GM19455 (cell line): ENCODE measurements around the gene OAF.
A peak's percentile ranks its signal among the peaks of the same experiment; 100 is the strongest.
"Not testable (repeated sequence)": the region's sequence is repeated elsewhere in the genome, so short reads cannot be mapped to it uniquely, and the experiment has no call there.

Experiments
- ATAC-seq: cut with Tn5 transposase; IDR thresholded peaks from one replicate; pipeline ENCODE4 v1.9.1; 2021; ENCODE audit not compliant: unreplicated experiment

Gene OAF

DNA sequence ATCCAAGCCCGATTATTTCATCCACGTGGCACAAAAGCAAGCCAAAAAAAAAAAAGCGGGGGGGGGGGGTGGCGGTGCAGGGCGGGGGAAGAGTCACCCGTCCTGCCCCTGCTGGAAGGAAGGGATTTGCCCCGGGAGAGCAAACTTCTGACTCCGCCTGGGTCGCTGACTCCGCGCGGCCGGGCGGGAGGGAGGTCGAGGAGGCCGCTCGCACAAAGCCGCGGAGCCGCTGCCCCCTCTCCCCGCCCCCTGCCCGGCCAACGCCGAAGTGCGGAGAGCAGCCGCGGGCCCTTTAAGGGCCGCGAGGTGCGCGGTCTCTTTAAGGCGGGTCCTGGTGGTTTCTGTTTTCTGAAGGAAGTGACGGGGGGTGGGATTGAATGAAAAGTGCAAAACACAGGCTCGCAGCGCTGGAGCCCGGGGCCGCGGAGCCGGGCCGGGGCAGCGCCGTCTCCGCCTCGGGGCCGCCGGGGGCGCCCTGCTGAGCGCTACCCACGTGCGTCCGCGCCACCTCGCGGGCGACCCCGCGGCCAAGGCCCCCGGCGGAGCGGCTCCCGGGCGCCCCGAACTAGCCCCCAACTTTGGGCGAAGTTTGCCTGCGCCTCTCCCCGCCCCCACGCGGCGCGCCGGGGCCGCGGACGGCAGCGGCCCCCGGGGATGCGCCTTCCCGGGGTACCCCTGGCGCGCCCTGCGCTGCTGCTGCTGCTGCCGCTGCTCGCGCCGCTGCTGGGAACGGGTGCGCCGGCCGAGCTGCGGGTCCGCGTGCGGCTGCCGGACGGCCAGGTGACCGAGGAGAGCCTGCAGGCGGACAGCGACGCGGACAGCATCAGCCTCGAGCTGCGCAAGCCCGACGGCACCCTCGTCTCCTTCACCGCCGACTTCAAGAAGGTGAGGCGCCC is at the start of gene OAF:
OAF (plus strand) TSS at position 407 of the 896 bp plus-strand sequence; CDS start at position 655, 248 bp downstream.
- peak; percentile 85 for ATAC-seq

DNA sequence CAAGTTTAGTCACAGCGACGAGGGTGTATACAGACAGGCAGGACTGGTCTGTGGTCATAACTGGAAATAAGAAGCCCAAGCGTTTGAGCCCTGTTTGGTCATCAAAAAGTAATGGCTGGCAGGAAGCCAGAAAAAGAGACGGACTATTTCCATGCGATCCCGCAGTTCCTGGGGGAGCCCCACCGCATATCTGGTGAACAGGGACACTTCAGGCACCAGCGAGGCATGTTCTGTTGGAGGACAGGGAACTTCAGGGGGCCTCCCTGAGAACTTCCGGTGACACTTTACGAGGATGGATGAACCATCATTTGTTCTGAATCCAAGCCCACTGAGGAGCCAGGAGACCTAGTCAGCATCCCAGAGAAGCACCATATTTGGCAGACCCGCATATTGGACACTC is 43.2 kb upstream of the OAF start:
- ATAC-seq: no peak

DNA sequence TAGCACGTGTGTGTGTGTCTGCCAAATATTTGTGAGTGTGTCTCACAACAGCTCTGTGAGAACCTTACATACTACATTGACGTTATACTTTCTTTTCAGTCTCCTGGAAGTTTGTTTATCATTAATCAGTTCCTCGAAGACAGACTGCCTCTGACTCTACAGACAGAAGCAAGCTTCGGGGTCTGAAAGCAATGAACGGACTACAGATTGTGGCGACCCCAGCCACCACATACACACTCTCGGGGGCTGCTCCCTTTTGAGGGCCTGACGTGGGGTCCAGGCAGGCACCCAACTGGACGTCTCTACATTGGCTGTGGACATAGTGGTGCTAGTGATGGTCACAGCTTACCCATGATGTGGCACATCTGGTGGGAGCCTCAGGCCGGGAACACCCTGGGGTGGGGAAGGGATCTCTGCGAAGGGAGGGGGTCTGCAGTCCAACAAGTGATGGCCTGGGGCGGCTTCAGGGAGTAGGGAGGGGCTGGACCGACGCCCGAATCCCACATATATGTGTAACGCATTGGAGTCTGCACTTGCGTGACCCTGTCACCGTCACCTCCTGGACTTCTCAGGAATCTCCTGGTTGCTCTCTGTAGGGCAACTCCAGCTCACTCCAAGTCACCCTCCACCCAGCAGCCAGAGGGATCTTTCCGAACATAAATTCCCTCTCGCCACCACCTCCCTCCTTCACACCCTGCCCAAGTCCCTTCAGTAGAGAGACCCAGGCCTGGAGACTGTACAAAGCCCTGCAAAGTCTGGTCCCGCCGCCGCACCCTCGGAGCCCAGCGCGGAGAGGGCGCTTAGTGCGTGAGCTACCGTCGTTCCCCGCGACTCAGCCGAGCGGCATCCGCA is 42.5 kb upstream of the OAF start:
- ATAC-seq: no peak

DNA sequence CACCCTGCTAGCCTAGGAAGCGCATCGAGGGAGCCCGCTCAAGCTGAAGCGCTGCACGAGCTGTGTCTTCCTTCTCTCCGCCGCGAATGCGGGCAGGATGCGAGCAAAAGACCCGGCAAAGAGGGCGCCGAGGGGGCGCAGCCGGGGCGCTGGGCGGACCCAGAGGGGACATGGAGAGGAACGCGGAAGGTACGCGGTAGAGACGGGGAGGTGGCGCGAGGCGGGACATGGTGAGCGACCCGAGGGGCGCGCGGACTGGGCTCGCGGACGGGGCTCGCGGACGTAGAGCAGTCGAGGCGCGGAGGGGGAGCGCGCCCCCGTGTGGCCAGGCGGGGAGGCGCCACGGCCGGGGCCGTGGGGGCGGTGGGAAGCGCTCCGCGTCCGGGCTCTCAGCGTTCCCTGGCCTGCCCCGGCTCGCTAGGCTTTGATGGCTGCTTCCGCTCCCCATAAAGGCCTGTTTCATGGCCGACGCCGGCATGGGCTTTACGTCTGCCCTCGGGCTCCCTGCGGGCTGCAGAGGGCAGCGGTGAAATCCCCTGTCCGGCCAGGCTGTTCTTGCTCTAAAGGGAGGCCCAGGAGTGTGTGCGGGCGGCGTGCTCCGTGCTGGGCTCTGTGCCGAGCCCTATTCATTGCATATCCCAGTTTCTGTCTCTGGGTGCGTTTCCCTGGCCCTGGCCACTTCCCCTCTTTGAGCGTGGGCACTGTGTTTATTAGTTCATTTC is 41.7 kb upstream of the OAF start:
- no peak for ATAC-seq

DNA sequence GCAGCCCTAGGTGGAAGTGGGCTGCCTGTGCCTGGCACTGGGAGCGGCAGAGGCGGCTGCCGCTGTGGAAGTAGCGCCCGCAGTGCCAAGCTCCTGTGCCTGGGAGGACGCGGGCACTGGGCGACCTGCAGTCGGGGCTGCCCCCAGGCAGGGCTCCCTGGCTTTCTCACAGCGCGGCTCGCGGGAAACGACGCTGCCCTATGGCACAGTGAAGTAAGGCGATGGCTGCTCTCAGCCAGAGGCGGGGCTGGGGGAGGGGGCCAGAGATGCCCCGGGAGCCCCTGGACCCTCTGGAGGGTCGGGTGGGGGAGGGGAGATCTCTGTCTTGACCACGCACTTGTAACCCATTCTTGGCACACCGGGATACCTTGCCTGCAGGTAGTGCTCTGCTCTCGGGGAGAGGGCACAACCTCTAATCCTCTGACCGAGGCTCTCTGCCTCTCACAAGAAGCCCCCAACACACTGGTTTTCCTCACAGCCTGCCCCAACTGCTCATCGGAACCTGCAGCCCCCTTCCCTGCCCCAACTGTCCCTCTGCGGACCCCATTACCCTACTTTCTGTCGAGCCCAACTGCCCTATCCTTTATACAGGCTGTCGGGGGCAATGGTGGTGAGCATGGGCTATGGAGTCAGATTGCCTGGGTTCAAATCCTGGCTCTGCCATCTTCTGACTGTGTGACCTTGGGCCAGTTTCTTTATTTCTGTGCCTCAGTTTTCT is 40.7 kb upstream of the OAF start:
- no peak for ATAC-seq

DNA sequence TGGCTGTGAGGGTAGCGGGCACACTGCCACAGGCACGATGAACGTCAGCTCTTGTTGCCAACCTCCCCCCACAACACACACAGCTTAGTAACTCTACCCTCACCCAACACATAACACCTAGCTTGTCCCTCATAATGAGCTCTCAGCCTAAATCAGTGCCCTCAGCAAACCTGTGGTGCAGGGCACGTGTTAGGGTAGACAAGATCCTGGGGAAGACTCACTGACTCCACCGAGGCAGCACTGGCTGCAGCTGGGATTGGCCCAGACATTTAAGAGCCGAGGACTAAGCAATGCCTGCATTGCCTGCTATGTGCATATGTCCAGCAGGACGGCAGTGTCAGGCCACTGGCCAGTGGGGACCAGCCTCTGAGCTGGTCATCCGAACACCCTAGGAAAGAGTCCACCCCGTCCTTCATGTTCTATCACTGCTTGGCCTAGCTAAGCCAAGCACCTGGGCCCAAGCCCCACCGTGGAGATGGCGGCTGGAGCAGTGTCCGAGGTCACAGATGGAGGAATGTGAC is 40.0 kb upstream of the OAF start:
- no peak for ATAC-seq

DNA sequence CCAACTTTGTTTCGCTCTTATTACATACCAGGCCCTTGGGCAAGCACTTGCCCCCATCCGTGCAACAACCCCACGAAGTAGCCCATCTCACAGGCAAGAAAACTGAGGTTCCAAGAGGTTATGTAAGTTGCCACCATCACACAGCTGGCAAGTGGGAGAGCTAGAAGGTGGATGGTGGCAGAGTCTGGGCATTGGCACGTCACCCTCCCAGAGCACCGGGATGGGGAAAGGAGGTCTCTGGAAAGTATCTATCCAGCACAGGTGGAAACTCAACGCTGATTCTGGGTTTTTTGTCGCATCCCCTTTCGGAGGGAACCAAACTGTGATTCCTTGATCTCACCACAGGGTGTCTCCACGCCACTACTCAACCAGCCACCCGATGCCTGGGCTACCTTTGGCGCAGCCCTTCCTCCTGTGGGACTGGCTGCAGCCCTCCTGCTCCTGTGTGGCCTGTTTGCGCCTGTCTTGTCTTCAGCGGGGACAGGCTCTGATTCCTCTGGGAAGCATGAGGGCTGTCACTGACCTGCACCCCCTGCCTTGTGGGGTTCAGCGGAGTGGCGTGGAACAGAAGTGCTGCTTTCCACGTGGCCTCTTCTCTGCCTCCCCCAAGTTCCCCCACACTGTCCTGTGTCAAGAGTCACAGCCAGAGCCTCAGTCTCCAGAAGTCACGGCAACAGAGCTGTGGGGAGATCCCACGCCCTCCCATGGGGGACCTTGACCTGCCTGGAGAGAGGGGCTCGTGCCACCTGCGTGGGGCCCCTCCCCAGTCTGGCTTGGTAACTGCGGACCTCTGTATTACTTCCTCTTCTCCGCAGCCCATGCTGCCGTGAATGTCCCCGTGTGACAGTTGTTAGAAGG is 38.5 kb upstream of the OAF start:
- ATAC-seq: no peak

DNA sequence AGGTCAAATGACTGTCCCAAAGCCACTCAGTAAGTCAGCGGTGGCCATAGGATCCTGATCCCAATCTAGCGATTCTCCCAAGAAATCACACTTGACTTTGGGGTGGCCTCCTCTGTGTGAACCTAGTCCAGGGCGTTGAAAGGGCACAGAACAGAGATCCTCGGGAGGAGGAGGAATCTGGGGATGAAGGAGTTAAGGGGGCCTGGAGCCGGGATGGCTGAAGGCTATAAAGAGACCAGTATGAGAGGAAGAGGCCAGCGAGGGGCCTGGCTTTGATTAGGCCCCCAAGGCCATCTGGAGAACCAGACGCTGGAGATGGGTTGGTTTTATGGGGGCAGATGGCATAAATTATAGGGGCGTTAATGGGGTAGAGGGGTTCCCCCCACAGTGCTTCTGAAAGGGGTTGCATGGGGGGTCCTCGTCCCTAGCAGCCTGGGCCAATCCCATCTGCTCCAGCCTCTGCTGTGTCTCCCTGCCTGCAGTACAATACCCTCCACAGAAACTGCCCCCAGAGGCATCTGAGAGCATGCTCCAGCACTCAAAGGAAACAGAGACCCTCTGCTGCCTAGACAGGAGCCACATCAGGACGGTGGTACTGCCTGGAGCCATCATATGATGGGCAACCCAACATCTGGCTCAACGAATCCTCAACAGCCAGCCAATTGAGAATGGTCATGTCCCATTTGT is 37.7 kb upstream of the OAF start:
- ATAC-seq: no peak

DNA sequence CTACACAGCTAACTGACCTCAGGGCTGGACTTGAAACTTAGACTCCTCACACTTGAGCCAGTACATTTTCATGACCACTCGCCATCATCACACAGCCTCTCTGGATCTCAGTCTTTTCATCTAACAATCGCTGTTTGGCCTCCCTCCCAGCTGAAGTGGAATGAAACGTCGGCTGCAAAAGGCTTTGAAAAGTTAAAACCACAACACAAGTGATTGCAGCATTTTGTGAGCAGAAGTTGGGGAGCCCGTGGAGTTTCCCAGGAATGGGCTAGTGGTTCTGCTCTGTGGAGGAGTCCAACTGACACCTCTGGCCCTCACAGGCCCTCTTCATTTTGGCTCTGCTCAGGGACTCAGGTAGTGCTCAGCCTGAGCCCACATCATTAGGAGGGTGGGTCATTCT is 37.0 kb upstream of the OAF start:
- ATAC-seq: no peak

DNA sequence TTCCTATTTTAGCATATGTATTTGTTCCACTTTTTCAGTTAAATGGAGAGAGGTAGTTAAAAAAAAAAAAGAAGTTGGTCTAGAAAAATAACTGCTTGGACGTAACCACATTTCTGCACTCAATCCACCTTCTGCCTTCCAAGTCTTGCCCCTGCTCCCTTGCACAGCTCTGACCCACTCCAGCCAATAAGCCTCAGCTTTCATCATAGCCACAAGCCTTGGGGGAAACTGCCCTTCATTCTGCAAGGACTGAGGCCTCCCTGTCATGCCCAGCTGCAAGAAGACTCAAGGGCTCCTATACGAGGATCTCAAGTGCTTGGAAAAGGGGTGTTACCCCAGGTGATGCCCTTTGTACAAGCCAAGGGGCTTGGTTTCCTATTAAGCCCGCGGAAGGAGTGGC is 36.0 kb upstream of the OAF start:
- no peak for ATAC-seq

DNA sequence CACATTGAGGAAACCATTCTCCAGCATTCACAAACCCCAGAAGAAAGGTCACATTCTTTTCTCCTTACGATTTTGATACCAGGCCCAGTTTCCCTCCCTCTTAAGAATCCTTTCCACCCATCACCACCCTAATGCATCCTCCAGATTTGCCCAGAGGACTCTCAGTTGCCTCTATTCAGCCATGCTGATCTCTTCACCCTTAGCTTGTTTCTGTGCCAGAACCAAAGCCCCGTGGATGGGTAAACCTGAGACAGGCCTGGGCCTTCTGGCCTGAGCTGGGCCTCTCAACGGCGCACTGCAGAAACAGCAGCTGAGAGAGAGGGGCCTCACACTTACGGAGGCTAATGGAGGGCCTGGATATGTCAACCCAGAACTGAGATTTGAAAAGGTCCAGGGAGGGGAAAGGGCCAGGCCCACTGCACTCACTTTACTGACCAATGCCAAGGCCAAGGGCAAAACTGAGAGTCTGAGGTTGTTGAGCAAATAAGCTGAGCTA is 32.2 kb upstream of the OAF start:
- no peak for ATAC-seq

DNA sequence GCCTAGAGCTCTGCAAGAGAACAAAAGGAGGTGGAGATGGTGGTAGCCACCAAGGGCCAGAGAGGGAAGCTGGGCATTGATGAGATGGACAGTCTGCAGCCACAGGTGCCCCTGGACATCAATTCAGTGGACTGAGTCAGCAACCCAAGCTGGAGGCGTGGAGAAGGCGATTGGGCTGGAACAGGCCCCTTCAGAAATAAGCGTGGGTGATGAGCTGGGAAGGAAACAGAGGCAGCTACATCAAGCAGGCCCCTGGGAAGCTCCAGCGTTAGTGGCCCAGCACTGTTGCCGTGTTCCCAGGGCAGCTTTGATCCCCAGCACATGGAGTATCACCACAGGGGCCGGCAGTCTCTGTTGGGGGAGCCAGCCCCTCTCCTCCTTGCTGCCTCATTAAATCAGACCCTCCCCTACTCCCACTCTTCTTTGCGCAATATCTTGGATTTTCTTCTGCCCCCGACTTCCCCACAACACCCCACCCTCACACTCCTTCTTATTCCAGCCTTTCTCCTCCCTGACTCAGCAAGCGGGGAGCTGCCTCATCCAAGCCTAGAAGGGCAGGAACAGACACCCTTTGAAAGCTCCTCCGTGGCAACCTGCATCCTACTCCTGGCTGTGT is 31.7 kb upstream of the OAF start:
- ATAC-seq: no peak

DNA sequence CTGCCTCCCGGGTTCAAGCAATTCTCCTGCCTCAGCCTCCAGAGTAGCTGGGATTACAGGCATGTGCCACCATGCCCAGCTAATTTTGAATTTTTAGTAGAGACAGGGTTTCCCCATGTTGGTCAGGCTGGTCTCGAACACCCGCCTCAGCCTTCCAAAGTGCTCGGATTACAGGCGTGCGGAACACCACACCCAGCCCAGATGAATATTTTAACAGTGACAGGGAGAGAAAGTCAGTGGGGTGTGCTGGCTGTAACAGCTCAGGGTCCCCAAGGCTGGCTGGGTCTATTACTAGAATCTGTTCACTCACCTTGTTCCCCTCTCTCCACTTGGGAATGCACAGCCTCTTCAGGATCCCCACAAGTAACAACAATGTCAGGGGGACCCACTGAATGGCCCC is 30.8 kb upstream of the OAF start:
- ATAC-seq: not testable (repeated sequence)

DNA sequence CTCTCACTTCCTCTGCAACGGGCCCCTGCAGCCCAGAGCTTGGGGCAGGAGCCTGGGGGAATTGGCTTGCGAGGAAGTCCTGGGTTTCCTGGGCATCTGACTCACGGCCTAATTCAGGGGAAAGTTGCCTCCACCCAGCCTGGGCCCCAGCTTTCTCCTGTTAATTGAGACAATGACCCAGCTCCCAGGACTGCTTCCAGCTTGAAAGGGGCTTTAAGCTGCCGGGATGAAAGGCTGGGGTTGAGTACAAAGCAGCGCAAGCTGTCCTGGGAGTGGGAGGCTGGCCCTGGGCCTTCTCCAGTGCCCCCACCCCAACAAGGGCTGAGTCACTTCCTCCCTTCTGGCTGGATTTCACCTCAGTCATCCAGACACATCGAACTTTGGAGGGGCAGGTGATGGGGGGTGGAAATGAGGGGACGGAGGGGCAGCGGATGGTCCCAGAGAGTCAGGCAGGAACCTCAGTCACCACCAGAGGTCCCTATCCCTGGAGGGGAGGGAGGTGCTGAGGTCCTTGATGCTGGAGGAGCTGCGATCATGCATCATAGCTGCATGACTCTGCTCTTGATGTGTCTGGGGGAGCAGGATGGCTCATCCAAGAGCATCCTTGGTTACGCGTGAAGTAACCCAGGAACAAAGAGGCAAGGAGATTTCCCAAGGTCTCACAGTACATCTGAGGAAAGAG is 30.1 kb upstream of the OAF start:
- ATAC-seq: no peak

DNA sequence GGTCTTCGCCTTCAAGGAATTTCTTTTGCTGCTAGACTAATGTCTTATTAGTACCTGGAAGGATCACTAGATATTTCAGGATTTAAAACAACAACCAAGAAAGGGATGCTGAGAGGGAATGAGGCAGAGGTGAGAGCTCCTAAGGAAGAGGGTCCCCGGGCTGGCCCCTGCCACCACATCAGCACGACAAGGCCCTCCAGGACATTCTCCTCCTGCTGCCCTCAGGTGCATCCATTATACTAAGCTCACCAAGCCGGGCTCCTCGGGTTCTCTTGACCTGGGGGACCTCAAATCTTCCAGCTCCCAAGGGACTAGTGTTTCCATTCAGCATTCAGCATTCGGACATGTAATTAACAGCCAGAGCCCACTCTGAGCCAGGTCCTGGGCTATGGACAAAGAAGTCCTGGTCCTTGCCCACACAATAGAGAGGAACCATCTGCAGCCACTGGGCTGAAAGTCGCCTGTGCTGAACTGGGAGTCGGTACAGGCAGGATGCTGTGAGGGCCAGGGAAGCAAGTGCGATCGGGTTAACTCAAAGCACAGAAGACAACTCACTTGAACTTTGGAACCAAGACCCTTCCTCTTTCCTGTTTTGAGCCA is 29.4 kb upstream of the OAF start:
- no peak for ATAC-seq

DNA sequence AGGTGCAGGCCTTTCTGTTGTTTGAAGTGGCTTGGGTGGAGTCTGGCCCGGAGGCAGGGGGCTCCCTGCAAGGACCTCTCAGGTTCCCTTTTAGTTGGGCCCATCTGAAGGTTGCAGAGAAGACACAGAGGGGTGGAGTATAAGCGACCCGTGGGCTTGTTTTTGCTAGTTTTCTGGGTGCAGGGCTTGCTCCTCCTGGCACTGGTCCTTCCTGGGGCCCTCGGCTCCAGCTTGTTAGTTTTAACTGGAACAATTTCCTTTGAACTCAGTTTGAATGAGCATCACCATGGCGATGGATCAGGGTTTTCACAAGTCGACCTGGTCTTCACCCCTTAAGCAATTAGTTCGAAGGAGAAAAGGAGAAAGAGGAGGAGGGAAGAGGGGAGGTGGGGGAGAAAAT is 28.5 kb upstream of the OAF start:
- ATAC-seq: no peak

DNA sequence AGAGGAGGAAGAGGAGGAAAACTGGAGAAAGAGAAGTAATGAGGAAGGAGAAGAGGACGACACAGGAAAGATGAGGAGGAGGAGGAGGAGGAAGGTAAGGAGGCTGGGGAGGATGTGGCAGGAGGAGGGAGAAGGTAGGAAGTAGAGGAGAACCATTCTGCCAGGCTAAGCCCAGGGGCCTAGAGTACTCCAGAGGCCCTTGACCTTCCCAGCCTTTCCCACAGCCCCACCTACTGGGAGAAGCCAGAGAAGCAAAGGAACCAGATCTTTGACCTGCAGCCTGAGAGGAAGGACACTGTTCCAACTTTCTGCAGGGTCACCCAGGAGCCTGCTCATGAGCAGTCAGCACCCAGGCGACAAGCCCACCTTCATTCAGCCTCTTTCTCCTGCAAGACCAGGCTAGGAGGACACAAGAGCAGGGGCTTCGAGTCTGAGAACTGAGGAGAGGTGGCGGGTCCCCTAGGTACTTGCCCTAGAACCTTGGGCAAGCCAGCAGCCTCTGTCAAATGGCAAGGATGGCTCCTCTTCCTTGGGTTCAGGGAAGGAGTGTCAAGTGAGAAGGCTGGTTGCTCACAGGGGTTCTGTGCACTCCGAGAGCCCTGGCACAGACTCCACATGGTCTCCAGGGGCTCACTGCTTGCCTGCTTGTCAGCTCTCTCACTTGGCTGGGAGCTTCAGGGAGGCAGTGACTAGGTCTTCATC is 27.9 kb upstream of the OAF start:
- ATAC-seq: no peak
